Immature natural killer cell (primary cell): ENCODE measurements around the gene CLDN4. TPM values are rescaled to one million over a fixed set of nuclear protein-coding genes. Genes with fewer than 3 reads are reported as not detected.
"Not testable (repeated sequence)": the region's sequence is repeated elsewhere in the genome, so short reads cannot be mapped to it uniquely, and the experiment has no call there.

Source experiments
- DNase-seq, 3 donors: peaks; one replicate each; pipeline ENCODE4 v3.0.0; 2022; ENCODE audit warnings: mixed read lengths in 1 of 3
- H3K27ac Mint-ChIP-seq, 6 donors: one replicate each; pipeline ENCODE4 v1.8.0; 2020; ENCODE audit warnings: mixed read lengths in 6 of 6, mild to moderate bottlenecking in 5 of 6, inconsistent platforms in 4 of 6, moderate library complexity in 3 of 6
- H3K27me3 Mint-ChIP-seq, 3 donors: one replicate each; pipeline ENCODE4 v1.8.0; 2020 to 2021; ENCODE audit warnings: low read depth in 3 of 3, mild to moderate bottlenecking in 3 of 3, mixed read lengths in 3 of 3, moderate library complexity in 3 of 3, inconsistent platforms in 1 of 3
- H3K36me3 Mint-ChIP-seq, 3 donors: one replicate each; pipeline ENCODE4 v1.8.0; 2020; ENCODE audit warnings: mixed read lengths in 3 of 3, inconsistent platforms in 2 of 3, mild to moderate bottlenecking in 2 of 3
- H3K4me1 Mint-ChIP-seq, 2 donors: one replicate each; pipeline ENCODE4 v1.8.0; 2020; ENCODE audit warnings: inconsistent platforms in 2 of 2, mild to moderate bottlenecking in 2 of 2, mixed read lengths in 2 of 2, moderate library complexity in 1 of 2
- H3K4me3 Mint-ChIP-seq, 5 donors: one replicate each; pipeline ENCODE4 v1.8.0; 2020; ENCODE audit warnings: mild to moderate bottlenecking in 5 of 5, mixed read lengths in 5 of 5, inconsistent platforms in 3 of 5, moderate library complexity in 3 of 5
- H3K9me3 Mint-ChIP-seq, 6 donors: one replicate each; pipeline ENCODE4 v1.8.0; 2020; ENCODE audit warnings: mild to moderate bottlenecking in 6 of 6, mixed read lengths in 6 of 6, inconsistent platforms in 4 of 6, moderate library complexity in 3 of 6
- polyA plus RNA-seq, 3 donors: library from polyadenylated mRNA; unstranded; fragments of 300-500 nt; fragmentation: Illumina TruSeq; gene quantifications; one replicate each; pipeline ENCODE4 v1.2.3, GENCODE V29; 2021

Gene CLDN4
- polyA plus RNA-seq, result not detected

- H3K4me1 Mint-ChIP-seq, result peaks cover 7 to 25% of the 10 kb centered on the region in 2 donors
- no peaks in the 10 kb centered on the region for H3K9me3 Mint-ChIP-seq
- no peak within 1 kb of the TSS for H3K27ac Mint-ChIP-seq
- H3K27me3 Mint-ChIP-seq, result peaks cover 6 to 13% (median 11%) of the 10 kb centered on the region in 3 donors
- no peak within 1 kb of the TSS for H3K4me3 Mint-ChIP-seq
- H3K36me3 Mint-ChIP-seq, result no peaks in the 10 kb centered on the region
- no peak for DNase-seq
Observed at GRCh38 chr7:73830681-73831583, at the start of gene CLDN4. Gene CLDN4 (plus strand): TSS chr7:73830996. CDS start chr7:73831202, 206 bp downstream.

- no peak for DNase-seq
- H3K36me3 Mint-ChIP-seq, result no peaks in the 10 kb centered on the region
- no peaks in the 10 kb centered on the region for H3K9me3 Mint-ChIP-seq
- no peaks in the 10 kb centered on the region for H3K4me1 Mint-ChIP-seq
- no peak overlapping the region for H3K27ac Mint-ChIP-seq
- H3K27me3 Mint-ChIP-seq, result peaks cover 0 to 4% (median 0%) of the 10 kb centered on the region in 3 donors
- H3K4me3 Mint-ChIP-seq, result no peak overlapping the region
Observed at GRCh38 chr7:73786588-73786987, 44.2 kb upstream of the CLDN4 start.

- DNase-seq, H3K27ac Mint-ChIP-seq, H3K9me3 Mint-ChIP-seq, H3K4me1 Mint-ChIP-seq, H3K4me3 Mint-ChIP-seq, H3K27me3 Mint-ChIP-seq, H3K36me3 Mint-ChIP-seq: not testable (repeated sequence)
Observed at GRCh38 chr7:73787786-73788048, 43.1 kb upstream of the CLDN4 start.

GRCh38 chr7:73789051-73789450 is 41.7 kb upstream of the CLDN4 start:
- Mint-ChIP-seq H3K4me3 (no peak overlapping the region), H3K9me3 (no peaks in the 10 kb centered on the region), H3K27ac (no peak overlapping the region), H3K36me3 (no peaks in the 10 kb centered on the region), H3K4me1 (no peaks in the 10 kb centered on the region), H3K27me3 (peaks cover 0 to 4% (median 3%) of the 10 kb centered on the region in 3 donors)
- no peak for DNase-seq

GRCh38 chr7:73791170-73791690 is 39.6 kb upstream of the CLDN4 start:
- not testable (repeated sequence) for H3K27me3 Mint-ChIP-seq, H3K4me3 Mint-ChIP-seq, DNase-seq, H3K9me3 Mint-ChIP-seq, H3K4me1 Mint-ChIP-seq, H3K27ac Mint-ChIP-seq, H3K36me3 Mint-ChIP-seq

GRCh38 chr7:73795188-73795587 is 35.6 kb upstream of the CLDN4 start:
- H3K4me1 Mint-ChIP-seq, H3K9me3 Mint-ChIP-seq, H3K27ac Mint-ChIP-seq, H3K27me3 Mint-ChIP-seq, DNase-seq, H3K36me3 Mint-ChIP-seq, H3K4me3 Mint-ChIP-seq: not testable (repeated sequence)

GRCh38 chr7:73796656-73797055 is 34.1 kb upstream of the CLDN4 start:
- H3K27me3 Mint-ChIP-seq, H3K9me3 Mint-ChIP-seq, H3K4me3 Mint-ChIP-seq, DNase-seq, H3K4me1 Mint-ChIP-seq, H3K36me3 Mint-ChIP-seq, H3K27ac Mint-ChIP-seq: not testable (repeated sequence)

GRCh38 chr7:73797176-73797575 is 33.6 kb upstream of the CLDN4 start:
- H3K27me3 Mint-ChIP-seq, H3K27ac Mint-ChIP-seq, H3K4me1 Mint-ChIP-seq: not testable (repeated sequence)

GRCh38 chr7:73799282-73800141 is 31.3 kb upstream of the CLDN4 start:
- Mint-ChIP-seq H3K27me3 (peaks cover 2 to 5% (median 4%) of the 10 kb centered on the region in 3 donors), H3K4me3 (no peak overlapping the region), H3K4me1 (no peaks in the 10 kb centered on the region), H3K36me3 (no peaks in the 10 kb centered on the region), H3K9me3 (peaks cover 0 to 3% (median 0%) of the 10 kb centered on the region in 6 donors), H3K27ac (no peak overlapping the region)
- DNase-seq, result no peak

More at GRCh38 chr7:73797176-73797575, 33.6 kb upstream of the CLDN4 start:
- not testable (repeated sequence) for H3K36me3 Mint-ChIP-seq, DNase-seq, H3K4me3 Mint-ChIP-seq, H3K9me3 Mint-ChIP-seq

GRCh38 chr7:73801577-73801976 is 29.2 kb upstream of the CLDN4 start:
- Mint-ChIP-seq H3K9me3 (peaks cover 0 to 3% (median 0%) of the 10 kb centered on the region in 6 donors), H3K4me1 (no peaks in the 10 kb centered on the region), H3K4me3 (no peak overlapping the region), H3K36me3 (no peaks in the 10 kb centered on the region), H3K27me3 (peaks cover 2 to 5% (median 3%) of the 10 kb centered on the region in 3 donors), H3K27ac (no peak overlapping the region)
- no peak for DNase-seq

GRCh38 chr7:73802459-73802858 is 28.3 kb upstream of the CLDN4 start:
- no peak for DNase-seq
- H3K27me3 Mint-ChIP-seq, result peaks cover 2 to 5% (median 3%) of the 10 kb centered on the region in 3 donors
- peaks cover 0 to 3% (median 0%) of the 10 kb centered on the region in 6 donors for H3K9me3 Mint-ChIP-seq
- H3K27ac Mint-ChIP-seq, result no peak overlapping the region
- no peak overlapping the region for H3K4me3 Mint-ChIP-seq
- H3K4me1 Mint-ChIP-seq, result no peaks in the 10 kb centered on the region
- H3K36me3 Mint-ChIP-seq, result no peaks in the 10 kb centered on the region

- H3K27me3 Mint-ChIP-seq, result peaks cover 3 to 9% (median 4%) of the 10 kb centered on the region in 3 donors
- H3K4me3 Mint-ChIP-seq, result no peak overlapping the region
- H3K27ac Mint-ChIP-seq, result no peak overlapping the region
- no peaks in the 10 kb centered on the region for H3K9me3 Mint-ChIP-seq
- H3K4me1 Mint-ChIP-seq, result no peaks in the 10 kb centered on the region
- H3K36me3 Mint-ChIP-seq, result no peaks in the 10 kb centered on the region
- DNase-seq, result no peak
Observed at GRCh38 chr7:73809467-73809951, 21.3 kb upstream of the CLDN4 start.

- H3K27me3 Mint-ChIP-seq, result peaks cover 3 to 9% (median 4%) of the 10 kb centered on the region in 3 donors
- H3K4me1 Mint-ChIP-seq, result no peaks in the 10 kb centered on the region
- H3K4me3 Mint-ChIP-seq, result no peak overlapping the region
- no peaks in the 10 kb centered on the region for H3K9me3 Mint-ChIP-seq
- no peaks in the 10 kb centered on the region for H3K36me3 Mint-ChIP-seq
- no peak for DNase-seq
- H3K27ac Mint-ChIP-seq, result no peak overlapping the region
Observed at GRCh38 chr7:73810998-73811360, 19.8 kb upstream of the CLDN4 start.

- H3K4me1 Mint-ChIP-seq, result no peaks in the 10 kb centered on the region
- no peaks in the 10 kb centered on the region for H3K36me3 Mint-ChIP-seq
- H3K4me3 Mint-ChIP-seq, result no peak overlapping the region
- peaks cover 3 to 9% (median 4%) of the 10 kb centered on the region in 3 donors for H3K27me3 Mint-ChIP-seq
- DNase-seq, result peak; percentile 4 to 25 (median 12)
- no peaks in the 10 kb centered on the region for H3K9me3 Mint-ChIP-seq
- H3K27ac Mint-ChIP-seq, result no peak overlapping the region
Observed at GRCh38 chr7:73811760-73812168, 19.0 kb upstream of the CLDN4 start.
